HepG2 (cell line): ENCODE data around the gene C1QTNF6. TPM values are rescaled to one million over a fixed set of nuclear protein-coding genes. Genes with fewer than 3 reads are reported as not detected.

Experiments used
- ATAC-seq: fragments of 200-7000 bp; cut with Tn5 transposase; 3 replicates; pipeline ENCODE4 v1.9.1; 2020; ENCODE audit warnings: mild to moderate bottlenecking, moderate library complexity
- BruUV-seq: library from RNA; stranded (reverse); fragments of 400-500 nt; replicated peaks from 2 replicates; lab custom pipeline; 2021; lab: Mats Ljungman, UMichigan
- CTCF ChIA-PET: fragments of 300-600 bp; formaldehyde crosslinking; extraction: SDS; loops from one replicate; lab custom pipeline; 2021; ENCODE audit warnings: low total read pairs, inconsistent platforms, low intra/inter-chr PET ratio; lab: Yijun Ruan, JAX
- POLR2A ChIA-PET: fragments of 350-600 bp; sonication (Branson Sonifier 250); formaldehyde crosslinking; loops from one replicate; lab custom pipeline; 2020; ENCODE audit warnings: antibody characterized with exemption, inconsistent platforms; lab: Yijun Ruan, JAX
- DNase-seq: peaks from one replicate; pipeline ENCODE4 v3.0.0-alpha.2; 2015; ENCODE audit warnings: low spot score
- FAIRE-seq: peaks from 3 replicates; lab custom pipeline; 2011; peaks lifted over from hg19 to GRCh38; lab: Jason Lieb, UNC
- H2AFZ ChIP-seq: one replicate; pipeline ENCODE4 v1.6.1; 2011; ENCODE audit warnings: low read length, inconsistent platforms
- H3K27ac ChIP-seq: fragments of 300-600 bp; 3 replicates; pipeline ENCODE4 v1.8.0; 2011; ENCODE audit warnings: mixed run types, mild to moderate bottlenecking, mixed read lengths, low read length, inconsistent platforms; ENCODE audit not compliant: insufficient read depth; ENCODE audit errors: extremely low read length
- H3K27me3 ChIP-seq, 2 experiments: fragments of 200-600 bp in 1 of 2; 2 replicates in 1 of 2; 3 replicates in 1 of 2; pipeline versions ENCODE4 v1.6.0 to v1.8.0; 2011; ENCODE audit warnings: low read length in 2 of 2, mild to moderate bottlenecking in 2 of 2, moderate library complexity in 2 of 2, inconsistent platforms in 1 of 2; ENCODE audit not compliant: insufficient read depth in 2 of 2, control insufficient read depth in 1 of 2
- H3K36me3 ChIP-seq, 2 experiments: fragments of 200-600 bp in 1 of 2; replicated peaks in 1 of 2; 2 replicates in 1 of 2; 3 replicates in 1 of 2; pipeline versions ENCODE4 v1.5.1 to v1.8.0; 2011; ENCODE audit warnings: low read length in 2 of 2, inconsistent platforms in 1 of 2; ENCODE audit not compliant: insufficient read depth in 2 of 2, control insufficient read depth in 1 of 2
- H3K4me1 ChIP-seq: 2 replicates; pipeline ENCODE4 v1.5.1; 2012; ENCODE audit warnings: low read length, inconsistent platforms; ENCODE audit not compliant: insufficient read depth
- H3K4me2 ChIP-seq: 2 replicates; pipeline ENCODE4 v1.6.0; 2011; ENCODE audit warnings: low read depth, low read length, inconsistent platforms
- H3K4me3 ChIP-seq, 3 experiments: fragments of 200-600 bp in 1 of 3; sonication (generic), shearing (Covaris generic) in 1 of 3; replicated peaks in 1 of 3; 2 replicates each; pipeline ENCODE4 v1.5.1; 2011 to 2016; ENCODE audit warnings: low read length in 3 of 3, inconsistent platforms in 2 of 3, low read depth in 2 of 3, mild to moderate bottlenecking in 2 of 3, control low read depth in 1 of 3, mixed read lengths in 1 of 3; ENCODE audit not compliant: insufficient read depth in 1 of 3
- H3K79me2 ChIP-seq: one replicate; pipeline ENCODE4 v1.6.1; 2011; ENCODE audit warnings: low read length, inconsistent platforms; ENCODE audit not compliant: insufficient read depth
- H3K9ac ChIP-seq: 2 replicates; pipeline ENCODE4 v1.6.0; 2011; ENCODE audit warnings: mild to moderate bottlenecking, low read depth, low read length, inconsistent platforms; ENCODE audit not compliant: insufficient read depth
- H3K9me3 ChIP-seq: 2 replicates; pipeline ENCODE4 v1.5.1; 2012; ENCODE audit warnings: mild to moderate bottlenecking, low read length
- H4K20me1 ChIP-seq: 2 replicates; pipeline ENCODE4 v1.6.0; 2011; ENCODE audit warnings: inconsistent platforms, mild to moderate bottlenecking, low read length, moderate library complexity; ENCODE audit not compliant: insufficient read depth
- HHEX ChIP-seq: IDR thresholded peaks from 2 replicates; pipeline ENCODE4 v1.6.1; 2016; ENCODE audit warnings: control low read depth
- HOXA5 ChIP-seq: sonication (generic); formaldehyde crosslinking; IDR thresholded peaks from 2 replicates; pipeline ENCODE4 v1.4.0; 2020; ENCODE audit warnings: missing genetic modification reagents
- NR2F2 ChIP-seq: IDR thresholded peaks from 2 replicates; pipeline ENCODE4 v1.6.1; 2012; ENCODE audit warnings: low read depth, inconsistent platforms, borderline replicate concordance
- REPIN1 ChIP-seq: sonication (generic); formaldehyde crosslinking; IDR thresholded peaks from 2 replicates; pipeline ENCODE4 v1.8.0; 2022; ENCODE audit warnings: missing genetic modification reagents, low read depth, mild to moderate bottlenecking, borderline replicate concordance
- SATB2 ChIP-seq: sonication (generic); formaldehyde crosslinking; IDR thresholded peaks from 2 replicates; pipeline ENCODE4 v1.5.0; 2020; ENCODE audit warnings: missing genetic modification reagents
- TCF12 ChIP-seq, 2 experiments: fragments of 450-650 bp in 1 of 2; sonication (generic) in 1 of 2; formaldehyde crosslinking in 1 of 2; IDR thresholded peaks; 2 replicates each; pipeline versions ENCODE4 v1.6.1 to v1.8.0; 2017 to 2022; ENCODE audit warnings: antibody characterized with exemption in 1 of 2, mild to moderate bottlenecking in 1 of 2, missing genetic modification reagents in 1 of 2, moderate library complexity in 1 of 2
- TCF7 ChIP-seq: sonication (generic); IDR thresholded peaks from 2 replicates; pipeline ENCODE4 v1.6.1; 2016; ENCODE audit warnings: antibody characterized with exemption, low read depth
- ZBTB42 ChIP-seq: sonication (generic); formaldehyde crosslinking; IDR thresholded peaks from 2 replicates; pipeline ENCODE4 v1.5.0; 2020; ENCODE audit warnings: mild to moderate bottlenecking, missing genetic modification reagents
- ZNF33B ChIP-seq: sonication (generic); formaldehyde crosslinking; IDR thresholded peaks from 2 replicates; pipeline ENCODE4 v1.5.1; 2020; ENCODE audit warnings: mild to moderate bottlenecking, missing genetic modification reagents
- ZNF720 ChIP-seq: sonication (generic); formaldehyde crosslinking; IDR thresholded peaks from 2 replicates; pipeline ENCODE4 v1.4.0; 2020; ENCODE audit warnings: missing genetic modification reagents
- WGBS: methylation state at CpG from one replicate; pipeline ENCODE4 v1.1.6; 2017; ENCODE audit warnings: low lambda C conversion rate; 5-methylcytosine and 5-hydroxymethylcytosine counted together
- in situ Hi-C: cut with HindIII; loops from 2 replicates; pipeline ENCODE4 v1.10.0; 2017; ENCODE audit warnings: low pct_unique_long_range_greater_than_20kb; ENCODE audit not compliant: extremely low pct_ligation_motif_present
- intact Hi-C: fragments of 100-400 bp; cut with micrococcal nuclease; formaldehyde crosslinking; loops from one replicate; pipeline ENCODE4 v1.10.0; 2022; ENCODE audit not compliant: unreplicated experiment
- polyA plus RNA-seq, 8 experiments: library from polyadenylated mRNA; depleted of rRNA in 3 of 8; stranded (reverse) in 7 of 8; unstranded in 1 of 8; fragments of >200 nt; fragmentation: Illumina TruSeq in 4 of 8; extraction: Trizol in 4 of 8; gene quantifications; 2 replicates each; pipeline versions ENCODE4 v1.2.1 to v1.2.3, GENCODE V29; 2011 to 2016; ENCODE audit warnings: low read depth in 4 of 8, missing spikeins in 1 of 8, mixed read lengths in 1 of 8; ENCODE audit not compliant: insufficient read depth in 1 of 8
- total RNA-seq, 5 experiments: library from RNA; depleted of rRNA; stranded (reverse); fragments of >200 nt; fragmentation: Illumina TruSeq; extraction: Trizol; gene quantifications; 2 replicates each; pipeline ENCODE4 v1.2.3, GENCODE V29; 2016; ENCODE audit warnings: low read depth in 1 of 5
- TF ChIP-seq, protein P1 (sequence below): sonication (generic); formaldehyde crosslinking; IDR thresholded peaks from 2 replicates; pipeline ENCODE4 v1.8.0; 2022; ENCODE audit warnings: low read depth, missing genetic modification reagents
- TF ChIP-seq, protein P2 (sequence below): IDR thresholded peaks from 2 replicates; pipeline ENCODE4 v1.6.1; 2018; ENCODE audit warnings: missing genetic modification reagents, mild to moderate bottlenecking, missing compliant biosample characterization
- TF ChIP-seq, protein P3 (sequence below): sonication (generic); formaldehyde crosslinking; IDR thresholded peaks from 2 replicates; pipeline ENCODE4 v1.4.0; 2020; ENCODE audit warnings: mild to moderate bottlenecking, missing genetic modification reagents
- TF ChIP-seq, protein P4 (sequence below): sonication (generic); formaldehyde crosslinking; IDR thresholded peaks from 2 replicates; pipeline ENCODE4 v1.4.0; 2020; ENCODE audit warnings: missing genetic modification reagents, borderline replicate concordance

The C1QTNF6 gene
- total and polyA plus RNA-seq, 2 of the 13 experiments (the other 11 are each of a cell fraction or from before 2014, with no cell fraction given) = 2.7 to 6.9 TPM

DNA sequence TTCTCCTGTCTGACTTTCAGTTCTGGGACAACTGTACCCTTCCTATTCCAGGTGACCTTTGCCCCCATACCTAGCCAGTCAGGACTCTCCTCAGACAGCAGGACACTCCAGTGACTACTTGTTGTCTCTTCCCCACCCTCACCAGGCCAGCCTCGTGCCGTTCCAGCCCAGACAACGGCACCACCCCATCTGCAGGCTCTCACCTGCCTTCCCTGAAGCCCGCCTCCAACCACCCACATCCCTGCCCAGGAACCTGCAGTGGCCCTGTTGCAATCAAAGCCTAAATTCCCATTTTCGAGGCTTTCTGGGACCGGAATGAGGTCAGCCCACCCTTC is 42.0 kb downstream of the C1QTNF6 start:
- Histone ChIP-seq H3K79me2 (no peaks in the 10 kb centered on the region), H3K27ac (no peak overlapping the region), H3K4me2 (no peak overlapping the region), H4K20me1 (no peaks in the 10 kb centered on the region), H3K36me3 (no peaks in the 10 kb centered on the region), H2AFZ (no peak overlapping the region), H3K9ac (no peak overlapping the region), H3K27me3 (peaks cover 5 to 38% of the 10 kb centered on the region in 2 experiments), H3K4me1 (0 out of 2 replicates have a peak, but pooled peaks cover 15% of the 10 kb centered on the region), H3K9me3 (no peaks in the 10 kb centered on the region), H3K4me3 (no peak overlapping the region)
- intact Hi-C loops = loop anchor here (5.0 kb wide), 1 partner anchor 69 kb away; no protein-coding TSS in a partner anchor
- ChIA-PET CTCF (no interaction called here), POLR2A (no interaction called here)
- BruUV-seq = no TSS peak
- FAIRE-seq (no peak), ATAC-seq (peak; percentile 27; the same call in 2 of the 3 replicates), DNase-seq (no peak)
- TF ChIP-seq HOXA5 (CRISPR knock-in tag) (no peak), SATB2 (CRISPR knock-in tag) (no peak), ZNF33B (no peak), ZNF720 (no peak), NR2F2 (no peak), ZBTB42 (CRISPR knock-in tag) (no peak), HHEX (CRISPR knock-in tag) (no peak), TCF7 (no peak), REPIN1 (CRISPR knock-in tag) (no peak), TCF12 (IDR thresholded peaks at IDR 0.05) (no peak), TCF12 (CRISPR knock-in tag; IDR thresholded peaks at IDR 0.05) (no peak)
- TF ChIP-seq, protein P1, sequence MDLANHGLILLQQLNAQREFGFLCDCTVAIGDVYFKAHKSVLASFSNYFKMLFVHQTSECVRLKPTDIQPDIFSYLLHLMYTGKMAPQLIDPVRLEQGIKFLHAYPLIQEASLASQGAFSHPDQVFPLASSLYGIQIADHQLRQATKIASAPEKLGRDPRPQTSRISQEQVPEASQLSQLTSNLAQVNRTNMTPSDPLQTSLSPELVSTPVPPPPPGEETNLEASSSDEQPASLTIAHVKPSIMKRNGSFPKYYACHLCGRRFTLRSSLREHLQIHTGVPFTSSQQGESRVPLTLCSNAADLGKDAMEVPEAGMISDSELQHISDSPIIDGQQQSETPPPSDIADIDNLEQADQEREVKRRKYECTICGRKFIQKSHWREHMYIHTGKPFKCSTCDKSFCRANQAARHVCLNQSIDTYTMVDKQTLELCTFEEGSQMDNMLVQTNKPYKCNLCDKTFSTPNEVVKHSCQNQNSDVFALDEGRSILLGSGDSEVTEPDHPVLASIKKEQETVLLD = no peak
- TF ChIP-seq, protein P2, sequence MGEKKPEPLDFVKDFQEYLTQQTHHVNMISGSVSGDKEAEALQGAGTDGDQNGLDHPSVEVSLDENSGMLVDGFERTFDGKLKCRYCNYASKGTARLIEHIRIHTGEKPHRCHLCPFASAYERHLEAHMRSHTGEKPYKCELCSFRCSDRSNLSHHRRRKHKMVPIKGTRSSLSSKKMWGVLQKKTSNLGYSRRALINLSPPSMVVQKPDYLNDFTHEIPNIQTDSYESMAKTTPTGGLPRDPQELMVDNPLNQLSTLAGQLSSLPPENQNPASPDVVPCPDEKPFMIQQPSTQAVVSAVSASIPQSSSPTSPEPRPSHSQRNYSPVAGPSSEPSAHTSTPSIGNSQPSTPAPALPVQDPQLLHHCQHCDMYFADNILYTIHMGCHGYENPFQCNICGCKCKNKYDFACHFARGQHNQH (CRISPR knock-in tag) = no peak
- TF ChIP-seq, protein P3, sequence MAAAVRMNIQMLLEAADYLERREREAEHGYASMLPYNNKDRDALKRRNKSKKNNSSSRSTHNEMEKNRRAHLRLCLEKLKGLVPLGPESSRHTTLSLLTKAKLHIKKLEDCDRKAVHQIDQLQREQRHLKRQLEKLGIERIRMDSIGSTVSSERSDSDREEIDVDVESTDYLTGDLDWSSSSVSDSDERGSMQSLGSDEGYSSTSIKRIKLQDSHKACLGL (CRISPR knock-in tag) = no peak
- TF ChIP-seq, protein P4, sequence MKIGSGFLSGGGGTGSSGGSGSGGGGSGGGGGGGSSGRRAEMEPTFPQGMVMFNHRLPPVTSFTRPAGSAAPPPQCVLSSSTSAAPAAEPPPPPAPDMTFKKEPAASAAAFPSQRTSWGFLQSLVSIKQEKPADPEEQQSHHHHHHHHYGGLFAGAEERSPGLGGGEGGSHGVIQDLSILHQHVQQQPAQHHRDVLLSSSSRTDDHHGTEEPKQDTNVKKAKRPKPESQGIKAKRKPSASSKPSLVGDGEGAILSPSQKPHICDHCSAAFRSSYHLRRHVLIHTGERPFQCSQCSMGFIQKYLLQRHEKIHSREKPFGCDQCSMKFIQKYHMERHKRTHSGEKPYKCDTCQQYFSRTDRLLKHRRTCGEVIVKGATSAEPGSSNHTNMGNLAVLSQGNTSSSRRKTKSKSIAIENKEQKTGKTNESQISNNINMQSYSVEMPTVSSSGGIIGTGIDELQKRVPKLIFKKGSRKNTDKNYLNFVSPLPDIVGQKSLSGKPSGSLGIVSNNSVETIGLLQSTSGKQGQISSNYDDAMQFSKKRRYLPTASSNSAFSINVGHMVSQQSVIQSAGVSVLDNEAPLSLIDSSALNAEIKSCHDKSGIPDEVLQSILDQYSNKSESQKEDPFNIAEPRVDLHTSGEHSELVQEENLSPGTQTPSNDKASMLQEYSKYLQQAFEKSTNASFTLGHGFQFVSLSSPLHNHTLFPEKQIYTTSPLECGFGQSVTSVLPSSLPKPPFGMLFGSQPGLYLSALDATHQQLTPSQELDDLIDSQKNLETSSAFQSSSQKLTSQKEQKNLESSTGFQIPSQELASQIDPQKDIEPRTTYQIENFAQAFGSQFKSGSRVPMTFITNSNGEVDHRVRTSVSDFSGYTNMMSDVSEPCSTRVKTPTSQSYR (CRISPR knock-in tag) = no peak
- WGBS = 28% methylated on average over 6 of the region's 6 CpGs
- in situ Hi-C loops = no loop called here
